Left lung (tissue), 14 donors: Measurements from ENCODE around the gene COMT. TPM values are rescaled to one million over a fixed set of nuclear protein-coding genes. Genes with fewer than 3 reads are reported as not detected.
A peak's percentile ranks its signal among the peaks of the same experiment; 100 is the strongest.

ENCODE experiments used
- ATAC-seq: fragments of 200-7000 bp; cut with Tn5 transposase; one replicate; pipeline ENCODE4 v1.9.1; 2020; ENCODE audit warnings: moderate library complexity
- DNase-seq, 4 donors: peaks; one replicate each; pipeline ENCODE4 v3.0.0-alpha.2; 2013 to 2020
- H3K27ac ChIP-seq, 2 donors: fragments of 200-600 bp; sonication (generic) in 1 of 2; one replicate each; pipeline versions ENCODE4 v1.5.0 to v1.8.0; 2020 to 2021
- H3K27me3 ChIP-seq, 2 donors: fragments of 200-600 bp; sonication (generic) in 1 of 2; one replicate each; pipeline versions ENCODE4 v1.5.0 to v1.8.0; 2020 to 2021
- H3K36me3 ChIP-seq, 2 donors: fragments of 200-600 bp; sonication (generic) in 1 of 2; one replicate each; pipeline versions ENCODE4 v1.5.0 to v1.8.0; 2020 to 2021
- H3K4me1 ChIP-seq, 2 donors: fragments of 200-600 bp; one replicate each; pipeline ENCODE4 v1.8.0; 2021
- H3K4me3 ChIP-seq, 2 donors: fragments of 200-600 bp; sonication (generic) in 1 of 2; one replicate each; pipeline versions ENCODE4 v1.5.0 to v1.8.0; 2020 to 2021; ENCODE audit warnings: mild to moderate bottlenecking in 1 of 2
- H3K9me3 ChIP-seq, 2 donors: fragments of 200-600 bp; sonication (generic) in 1 of 2; one replicate each; pipeline versions ENCODE4 v1.5.0 to v1.8.0; 2020 to 2021
- intact Hi-C, 2 donors: fragments of 100-400 bp; cut with DNase I; formaldehyde crosslinking; loops; one replicate each; pipeline versions ENCODE4 v1.11.2 to v1.14.2; 2022
- long read RNA-seq, 12 donors: library from polyadenylated mRNA in 2 of 12; unstranded in 2 of 12; transcript quantifications; one replicate each; pipeline ENCODE4 v2.0.0 and lab custom pipeline, GENCODE V29; 2019 to 2026
- polyA plus RNA-seq, 6 donors: library from polyadenylated mRNA; unstranded; fragments of 120-200 nt; gene quantifications; one replicate each; pipeline ENCODE4 v1.2.1, GENCODE V29; 2013; ENCODE audit not compliant: insufficient read length in 6 of 6
- total RNA-seq, 2 donors: library from RNA; stranded (reverse); fragmentation: NEBNext Ultra II Directional; extraction: Animal tissue kit (Norgen Biotek cat#: 25700); gene quantifications; one replicate each; pipeline ENCODE4 v1.2.1, GENCODE V29; 2021
- TF ChIP-seq, protein P1 (sequence below), 2 donors: fragments of 200-600 bp; sonication (generic) in 1 of 2; IDR thresholded peaks; one replicate each; pipeline versions ENCODE4 v1.5.0 to v1.8.0; 2021; ENCODE audit warnings: antibody characterized with exemption in 2 of 2
- donor health status: DM: no; HTN: yes; CAD: no.
- donor health status: DM: no; HTN: no; CAD: no.

The COMT gene
- total RNA-seq (100 to 1,000 TPM; 191 to 249 TPM), polyA plus RNA-seq (100 to 1,000 TPM in 3 of 6 donors, 10 to 100 TPM in 3; 90.1 to 121 (median 97.2) TPM)
- long read RNA-seq, donor 1, transcript COMT-210 (3 exons, 546 nt), result minor isoform, 5 of 199 reads
- long read RNA-seq, donor 1, transcript COMT-202 (6 exons, 2,437 nt), result minor isoform, 59 of 199 reads
- long read RNA-seq, donor 1, transcript COMT-209 (4 exons, 1,035 nt), result major isoform, 75 of 199 reads
- long read RNA-seq, donor 1, partial matches to known transcripts, result 56 of 199 reads
- long read RNA-seq, donor 1, other reads (novel, unspliced or antisense), result 0 of 199 reads
- long read RNA-seq, donor 2, transcript COMT-209 (4 exons, 1,035 nt), result major isoform, 37 of 115 reads
- long read RNA-seq, donor 2, transcript COMT-203 (5 exons, 2,217 nt), result minor isoform, 7 of 115 reads
- long read RNA-seq, donor 2, transcript COMT-202 (6 exons, 2,437 nt), result minor isoform, 31 of 115 reads
- long read RNA-seq, donor 2, partial matches to known transcripts, result 39 of 115 reads
- long read RNA-seq, donor 2, other reads (novel, unspliced or antisense), result 0 of 115 reads
- long read RNA-seq, donor 3, transcript COMT-209 (4 exons, 1,035 nt), result major isoform, 36 of 89 reads
- long read RNA-seq, donor 3, transcript COMT-202 (6 exons, 2,437 nt), result minor isoform, 34 of 89 reads
- long read RNA-seq, donor 3, partial matches to known transcripts, result 13 of 89 reads
- long read RNA-seq, donor 3, other reads (novel, unspliced or antisense), result 5 of 89 reads
- long read RNA-seq, donor 4, transcript COMT-209 (4 exons, 1,035 nt), result minor isoform, 30 of 200 reads
- long read RNA-seq, donor 4, transcript COMT-202 (6 exons, 2,437 nt), result major isoform, 132 of 200 reads
- long read RNA-seq, donor 4, partial matches to known transcripts, result 23 of 200 reads
- long read RNA-seq, donor 4, other reads (novel, unspliced or antisense), result 15 of 200 reads
- long read RNA-seq, donor 5, transcript COMT-202 (6 exons, 2,437 nt), result minor isoform, 41 of 122 reads
- long read RNA-seq, donor 5, transcript COMT-209 (4 exons, 1,035 nt), result major isoform, 47 of 122 reads
- long read RNA-seq, donor 5, partial matches to known transcripts, result 29 of 122 reads
- long read RNA-seq, donor 5, other reads (novel, unspliced or antisense), result 0 of 122 reads
- long read RNA-seq, donor 6, transcript COMT-202 (6 exons, 2,437 nt), result minor isoform, 20 of 116 reads
- long read RNA-seq, donor 6, transcript COMT-209 (4 exons, 1,035 nt), result major isoform, 43 of 116 reads
- long read RNA-seq, donor 6, partial matches to known transcripts, result 50 of 116 reads
- long read RNA-seq, donor 6, other reads (novel, unspliced or antisense), result 0 of 116 reads
- long read RNA-seq, donor 7, transcript COMT-209 (4 exons, 1,035 nt), result major isoform, 36 of 82 reads
- long read RNA-seq, donor 7, transcript COMT-202 (6 exons, 2,437 nt), result minor isoform, 28 of 82 reads
- long read RNA-seq, donor 7, partial matches to known transcripts, result 13 of 82 reads
- long read RNA-seq, donor 7, other reads (novel, unspliced or antisense), result 0 of 82 reads
- long read RNA-seq, donor 8, transcript COMT-203 (5 exons, 2,217 nt), result minor isoform, 5 of 139 reads
- long read RNA-seq, donor 8, transcript COMT-209 (4 exons, 1,035 nt), result major isoform, 52 of 139 reads
- long read RNA-seq, donor 8, transcript COMT-202 (6 exons, 2,437 nt), result minor isoform, 37 of 139 reads
- long read RNA-seq, donor 8, partial matches to known transcripts, result 41 of 139 reads
- long read RNA-seq, donor 8, other reads (novel, unspliced or antisense), result 0 of 139 reads
- long read RNA-seq, donor 9, partial matches to known transcripts, result 0 of 1 reads
- long read RNA-seq, donor 9, other reads (novel, unspliced or antisense), result 0 of 1 reads
- long read RNA-seq, donor 10, transcript COMT-209 (4 exons, 1,035 nt), result minor isoform, 19 of 121 reads
- long read RNA-seq, donor 10, transcript COMT-202 (6 exons, 2,437 nt), result major isoform, 88 of 121 reads
- long read RNA-seq, donor 10, partial matches to known transcripts, result 9 of 121 reads
- long read RNA-seq, donor 10, other reads (novel, unspliced or antisense), result 5 of 121 reads
- long read RNA-seq, donor 11, transcript COMT-209 (4 exons, 1,035 nt), result minor isoform, 29 of 184 reads
- long read RNA-seq, donor 11, transcript COMT-202 (6 exons, 2,437 nt), result major isoform, 78 of 184 reads
- long read RNA-seq, donor 11, partial matches to known transcripts, result 55 of 184 reads
- long read RNA-seq, donor 11, other reads (novel, unspliced or antisense), result 14 of 184 reads
- long read RNA-seq, donor 12, transcript COMT-209 (4 exons, 1,035 nt), result major isoform, 42 of 120 reads
- long read RNA-seq, donor 12, transcript COMT-202 (6 exons, 2,437 nt), result minor isoform, 38 of 120 reads
- long read RNA-seq, donor 12, transcript COMT-203 (5 exons, 2,217 nt), result minor isoform, 8 of 120 reads
- long read RNA-seq, donor 12, partial matches to known transcripts, result 25 of 120 reads
- long read RNA-seq, donor 12, other reads (novel, unspliced or antisense), result 6 of 120 reads

DNA sequence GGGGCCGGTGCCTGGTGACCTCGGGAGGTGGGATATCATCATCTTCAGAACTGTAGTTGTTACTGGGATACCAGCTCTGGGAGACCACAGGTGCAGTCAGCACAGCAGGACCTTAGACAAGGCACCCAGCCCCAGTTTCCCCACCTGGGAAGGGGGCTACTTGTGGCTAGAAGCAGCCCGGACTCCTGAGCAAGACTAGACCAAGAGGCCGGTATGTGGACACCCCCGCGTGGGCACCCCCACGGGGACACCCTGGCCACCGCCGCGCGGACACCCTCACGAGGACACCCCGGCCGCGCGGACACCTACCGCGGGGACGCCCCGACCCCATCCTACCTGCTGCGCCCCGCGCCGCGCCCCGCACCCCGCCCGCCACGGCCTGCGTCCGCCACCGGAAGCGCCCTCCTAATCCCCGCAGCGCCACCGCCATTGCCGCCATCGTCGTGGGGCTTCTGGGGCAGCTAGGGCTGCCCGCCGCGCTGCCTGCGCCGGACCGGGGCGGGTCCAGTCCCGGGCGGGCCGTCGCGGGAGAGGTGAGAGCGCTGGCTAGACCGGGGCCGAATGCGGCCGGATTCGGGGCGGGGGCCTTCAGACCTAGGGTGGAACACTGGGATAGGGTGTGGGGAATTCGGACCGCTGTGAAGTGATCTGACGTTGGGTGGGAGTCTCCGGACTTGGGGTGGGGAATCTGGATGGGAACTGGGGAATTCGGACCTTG lies at the start of gene COMT, which contains the start of gene TXNRD2:
Gene COMT (plus strand): TSS at position 408 of the 718 bp plus-strand sequence. CDS start 20,755 bp downstream, outside the sequence.
Gene TXNRD2 (minus strand): TSS at position 454 of the 718 bp plus-strand sequence. CDS start 15 bp downstream, at position 439.
- intact Hi-C loops, result no loop called here
- TF ChIP-seq, protein P1, sequence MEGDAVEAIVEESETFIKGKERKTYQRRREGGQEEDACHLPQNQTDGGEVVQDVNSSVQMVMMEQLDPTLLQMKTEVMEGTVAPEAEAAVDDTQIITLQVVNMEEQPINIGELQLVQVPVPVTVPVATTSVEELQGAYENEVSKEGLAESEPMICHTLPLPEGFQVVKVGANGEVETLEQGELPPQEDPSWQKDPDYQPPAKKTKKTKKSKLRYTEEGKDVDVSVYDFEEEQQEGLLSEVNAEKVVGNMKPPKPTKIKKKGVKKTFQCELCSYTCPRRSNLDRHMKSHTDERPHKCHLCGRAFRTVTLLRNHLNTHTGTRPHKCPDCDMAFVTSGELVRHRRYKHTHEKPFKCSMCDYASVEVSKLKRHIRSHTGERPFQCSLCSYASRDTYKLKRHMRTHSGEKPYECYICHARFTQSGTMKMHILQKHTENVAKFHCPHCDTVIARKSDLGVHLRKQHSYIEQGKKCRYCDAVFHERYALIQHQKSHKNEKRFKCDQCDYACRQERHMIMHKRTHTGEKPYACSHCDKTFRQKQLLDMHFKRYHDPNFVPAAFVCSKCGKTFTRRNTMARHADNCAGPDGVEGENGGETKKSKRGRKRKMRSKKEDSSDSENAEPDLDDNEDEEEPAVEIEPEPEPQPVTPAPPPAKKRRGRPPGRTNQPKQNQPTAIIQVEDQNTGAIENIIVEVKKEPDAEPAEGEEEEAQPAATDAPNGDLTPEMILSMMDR (IDR thresholded peaks at IDR 0.05), result no peak
- Histone ChIP-seq H3K27me3 (no peaks in the 10 kb centered on the region), H3K4me3 (peak within 1 kb of the TSS; percentile 71 to 89), H3K36me3 (no peaks in the 10 kb centered on the region), H3K27ac (peak within 1 kb of the TSS; percentile 91 to 98), H3K9me3 (no peaks in the 10 kb centered on the region), H3K4me1 (peaks cover 17 to 61% of the 10 kb centered on the region in 2 donors)
- DNase-seq, result peak in 3 of 4 donors; percentile 69 to 95 (median 76)
- peak; percentile 84 for ATAC-seq

DNA sequence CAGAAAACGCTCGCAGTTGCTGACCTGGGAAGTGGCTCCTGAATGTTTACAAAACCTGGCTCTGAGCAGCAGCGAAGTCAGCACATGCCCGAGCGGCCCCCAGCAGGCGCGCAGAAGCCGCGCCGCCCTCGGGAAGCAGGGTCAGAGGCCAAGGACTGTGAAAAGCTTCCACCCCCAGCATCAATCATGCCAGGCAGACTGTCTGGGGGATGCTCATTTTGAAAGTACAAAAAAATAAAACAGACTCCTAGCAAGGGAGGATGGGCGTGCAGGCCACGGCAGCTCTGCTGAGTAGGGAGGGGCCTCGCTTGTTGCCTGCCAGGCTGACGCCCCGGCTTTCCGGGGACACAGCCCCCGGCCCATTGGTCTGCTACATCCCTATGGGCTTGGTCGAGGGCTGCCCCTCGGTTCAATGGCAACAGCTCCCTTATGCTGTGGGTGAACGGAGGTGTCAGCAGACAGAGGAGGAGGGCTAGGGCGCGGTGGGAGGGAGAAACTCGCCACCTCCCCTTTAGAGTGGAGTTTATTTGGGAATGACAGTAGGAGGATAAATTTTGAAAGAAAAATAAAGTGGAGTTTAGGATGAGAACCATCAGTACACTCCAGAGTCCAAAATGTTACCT lies 49.2 kb upstream of the COMT start:
- H3K27me3 ChIP-seq, result no peaks in the 10 kb centered on the region
- no peak overlapping the region for H3K4me3 ChIP-seq
- DNase-seq (peak in 1 of 4 donors; percentile 72), ATAC-seq (peak; percentile 7)
- H3K4me1 ChIP-seq, result peaks cover 2 to 26% of the 10 kb centered on the region in 2 donors
- TF ChIP-seq, protein P1 (IDR thresholded peaks at IDR 0.05), result no peak
- no peaks in the 10 kb centered on the region for H3K9me3 ChIP-seq
- intact Hi-C loops, result no loop called here
- H3K36me3 ChIP-seq, result peaks cover 0 to 52% of the 10 kb centered on the region in 2 donors
- H3K27ac ChIP-seq, result peak overlapping the region in 1 of 2 donors; percentile 19

DNA sequence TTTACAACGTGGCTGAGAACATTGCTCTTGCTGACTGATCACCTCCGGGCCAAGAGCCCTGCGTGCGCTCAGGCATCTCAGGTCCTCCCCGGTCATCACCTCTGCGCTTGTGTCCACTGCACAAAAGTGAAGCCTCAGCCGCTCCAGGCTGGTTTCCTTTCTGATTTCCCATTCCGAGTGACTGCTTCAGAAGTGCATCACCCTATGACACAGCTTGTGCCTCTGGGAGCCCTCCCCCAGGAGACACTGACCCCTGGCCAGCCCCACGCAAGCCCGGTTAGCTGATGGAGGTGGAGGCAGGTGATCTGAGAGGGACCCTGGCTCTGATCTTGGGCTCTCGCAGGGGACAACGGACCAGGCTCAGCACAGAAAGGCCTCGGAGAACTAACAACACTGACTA lies 48.6 kb upstream of the COMT start:
- ATAC-seq (no peak), DNase-seq (no peak)
- Histone ChIP-seq H3K4me3 (no peak overlapping the region), H3K9me3 (no peaks in the 10 kb centered on the region), H3K4me1 (peaks cover 0 to 20% of the 10 kb centered on the region in 2 donors), H3K27me3 (no peaks in the 10 kb centered on the region), H3K27ac (no peak overlapping the region), H3K36me3 (peaks cover 0 to 57% of the 10 kb centered on the region in 2 donors)
- TF ChIP-seq, protein P1 (IDR thresholded peaks at IDR 0.05), result no peak
- intact Hi-C loops, result no loop called here
